HS-5 (cell line): ENCODE measurements around the gene C11orf71.
A peak's percentile ranks its signal among the peaks of the same experiment; 100 is the strongest.

Experiments used
- DNase-seq: peaks from one replicate; pipeline ENCODE4 v3.0.0-alpha.2; 2012; ENCODE audit warnings: low read depth

Gene C11orf71

GRCh38 chr11:114358716-114359115 is 41.6 kb downstream of the C11orf71 start:
- no peak for DNase-seq

DNA sequence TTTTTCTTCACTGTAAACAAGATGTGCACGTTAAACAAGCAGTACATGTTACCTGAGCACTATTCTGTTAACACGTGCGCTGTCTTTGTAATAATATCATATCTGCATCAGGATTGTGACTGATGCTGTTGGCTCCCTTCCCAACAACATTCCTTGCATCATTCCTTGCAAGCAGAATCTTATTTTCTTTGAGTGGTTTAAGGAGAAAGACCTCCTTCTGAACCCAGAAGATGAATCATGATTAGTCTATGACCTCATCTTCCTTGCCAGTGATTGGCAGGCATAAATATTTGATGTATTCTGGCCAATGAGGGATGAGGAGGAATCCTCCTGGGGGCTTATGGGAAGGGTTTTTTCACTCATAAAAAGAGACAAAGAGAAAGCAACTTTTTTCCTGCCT is 46.2 kb downstream of the C11orf71 start:
- DNase-seq = peak; percentile 93

DNA sequence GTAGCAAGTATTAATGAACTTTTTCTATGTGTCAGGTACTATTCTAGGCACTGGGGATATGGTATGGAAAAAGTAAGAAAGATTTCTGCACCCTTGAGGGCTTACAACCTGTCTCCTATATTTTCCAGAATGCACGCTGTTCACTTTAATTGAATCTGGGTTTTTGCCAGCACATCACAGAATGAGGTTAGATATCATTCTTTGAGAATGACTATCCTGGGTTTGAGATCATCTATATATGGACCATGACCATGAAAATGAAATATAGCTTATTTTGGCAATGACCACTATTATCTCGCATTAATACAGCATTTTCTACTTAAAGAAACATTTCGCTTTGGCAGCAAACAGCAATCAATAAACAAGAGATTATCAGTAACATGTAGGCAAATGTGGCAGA is 46.9 kb downstream of the C11orf71 start:
- DNase-seq = no peak

DNA sequence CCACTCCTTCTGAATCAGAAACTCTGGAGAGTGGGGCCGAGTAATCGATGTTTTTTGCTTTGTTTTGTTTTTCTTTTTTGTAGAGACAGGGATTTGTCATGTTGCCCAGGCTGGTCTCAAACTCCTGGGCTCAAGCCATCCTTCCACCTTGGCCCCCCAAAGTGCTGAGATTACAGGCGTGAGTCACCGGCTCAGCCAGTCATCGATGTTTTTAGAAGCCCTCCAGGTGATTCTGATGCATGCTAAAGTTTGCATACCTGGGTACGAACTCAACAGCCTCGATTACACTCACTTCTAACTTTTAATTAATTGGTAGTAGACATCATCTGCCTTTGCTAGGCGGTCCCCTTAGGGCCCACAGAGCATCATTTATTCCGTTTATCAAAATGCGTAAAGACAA is 50.3 kb downstream of the C11orf71 start:
- no peak for DNase-seq
